ENCODE measurements around the gene CSNK1G2.

DNA sequence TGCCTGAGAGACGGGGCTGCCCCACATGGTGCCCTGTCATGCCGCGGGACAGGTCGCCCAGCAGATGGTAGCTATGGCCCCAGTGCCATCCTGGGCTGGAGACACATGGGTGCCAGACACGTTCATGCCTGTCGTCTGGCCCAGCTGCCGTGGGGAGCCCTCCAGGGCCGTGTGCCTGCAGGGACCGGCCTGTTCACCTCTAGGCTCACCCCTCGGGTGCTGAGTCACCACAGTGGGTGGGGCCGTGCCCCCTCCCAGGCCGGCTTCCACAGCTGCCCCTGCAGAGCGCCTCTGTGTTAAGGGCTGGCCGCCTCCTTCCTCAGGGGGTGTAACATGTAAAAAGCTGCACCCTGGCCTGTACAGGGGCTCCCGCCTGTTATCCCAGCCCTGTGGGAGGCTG lies 36.1 kb downstream of the CSNK1G2 start:
- TF ChIP-seq CTCF (IDR thresholded peaks at IDR 0.05; ENCODE audit: poor library complexity) (no peak), EZH2 (IDR thresholded peaks at IDR 0.05; ENCODE audit: borderline replicate concordance) (no peak)

Measured in hepatocyte (in vitro differentiated cells).